ENCODE measurements around the gene OR8B2. TPM values are rescaled to one million over a fixed set of nuclear protein-coding genes. Genes with fewer than 3 reads are reported as not detected.
A peak's percentile ranks its signal among the peaks of the same experiment; 100 is the strongest.
"Not testable (repeated sequence)": the region's sequence is repeated elsewhere in the genome, so short reads cannot be mapped to it uniquely, and the experiment has no call there.

OR8B2 gene
- not detected in 2 replicates for total RNA-seq

- Mint-ChIP-seq H3K36me3 (ENCODE audit: low read depth) (no peaks in the 10 kb centered on the region), H3K4me1 (no peaks in the 10 kb centered on the region), H3K27ac (no peak within 1 kb of the TSS), H3K9me3 (no peaks in the 10 kb centered on the region), H3K4me3 (no peak within 1 kb of the TSS), H3K27me3 (no peaks in the 10 kb centered on the region)
- DNase-seq, result no peak
- intact Hi-C loops (cut with micrococcal nuclease), result no loop called here
These were observed at the start of gene OR8B2 for GRCh38 chr11:124384399-124384798. Gene OR8B2, minus strand, starts transcription at chr11:124384499. Its CDS starts 1,156 bp downstream, at chr11:124383343.

GRCh38 chr11:124429599-124429998 is 45.3 kb upstream of the OR8B2 start:
- Mint-ChIP-seq H3K4me3 (no peak overlapping the region), H3K27me3 (no peaks in the 10 kb centered on the region), H3K36me3 (ENCODE audit: low read depth) (no peaks in the 10 kb centered on the region), H3K27ac (no peak overlapping the region), H3K4me1 (no peaks in the 10 kb centered on the region), H3K9me3 (no peaks in the 10 kb centered on the region)
- no peak for DNase-seq
- intact Hi-C loops (cut with micrococcal nuclease), result no loop called here

GRCh38 chr11:124424384-124424921 is 40.2 kb upstream of the OR8B2 start, which contains the start of gene OR8B4:
Gene OR8B4, minus strand, starts transcription at chr11:124424871. Its CDS starts 0 bp downstream, at chr11:124424871.
- Mint-ChIP-seq H3K27me3 (peaks cover 4% of the 10 kb centered on the region), H3K4me3 (no peak within 1 kb of the TSS), H3K36me3 (ENCODE audit: low read depth) (no peaks in the 10 kb centered on the region), H3K4me1 (no peaks in the 10 kb centered on the region), H3K9me3 (no peaks in the 10 kb centered on the region), H3K27ac (no peak within 1 kb of the TSS)
- no peak for DNase-seq
- intact Hi-C loops (cut with micrococcal nuclease), result no loop called here

GRCh38 chr11:124421043-124421442 is 36.7 kb upstream of the OR8B2 start:
- H3K4me1 Mint-ChIP-seq, result no peaks in the 10 kb centered on the region
- H3K9me3 Mint-ChIP-seq, result no peaks in the 10 kb centered on the region
- peaks cover 4% of the 10 kb centered on the region for H3K27me3 Mint-ChIP-seq
- no peak for DNase-seq
- no peak overlapping the region for H3K27ac Mint-ChIP-seq
- intact Hi-C loops (cut with micrococcal nuclease), result no loop called here
- no peak overlapping the region for H3K4me3 Mint-ChIP-seq
- H3K36me3 Mint-ChIP-seq (ENCODE audit: low read depth), result no peaks in the 10 kb centered on the region

- H3K9me3 Mint-ChIP-seq, result no peaks in the 10 kb centered on the region
- DNase-seq, result peak; percentile 61
- no peaks in the 10 kb centered on the region for H3K4me1 Mint-ChIP-seq
- H3K27me3 Mint-ChIP-seq, result peaks cover 3% of the 10 kb centered on the region
- H3K27ac Mint-ChIP-seq, result no peak overlapping the region
- no peak overlapping the region for H3K4me3 Mint-ChIP-seq
- intact Hi-C loops (cut with micrococcal nuclease), result loop anchor here (1.0 kb wide), 1 partner anchor 171 kb away; no protein-coding TSS in a partner anchor
- H3K36me3 Mint-ChIP-seq (ENCODE audit: low read depth), result no peaks in the 10 kb centered on the region
These were observed 31.1 kb upstream of the OR8B2 start for GRCh38 chr11:124415356-124415923.

GRCh38 chr11:124409906-124410305 is 25.6 kb upstream of the OR8B2 start:
- no peak overlapping the region for H3K27ac Mint-ChIP-seq
- H3K9me3 Mint-ChIP-seq, result no peaks in the 10 kb centered on the region
- intact Hi-C loops (cut with micrococcal nuclease), result no loop called here

GRCh38 chr11:124405581-124405980 is 21.3 kb upstream of the OR8B2 start:
- DNase-seq, result no peak
- intact Hi-C loops (cut with micrococcal nuclease), result no loop called here
- Mint-ChIP-seq H3K4me3 (no peak overlapping the region), H3K27me3 (peaks cover 4% of the 10 kb centered on the region), H3K4me1 (peaks cover 2% of the 10 kb centered on the region), H3K27ac (no peak overlapping the region), H3K36me3 (ENCODE audit: low read depth) (no peaks in the 10 kb centered on the region), H3K9me3 (no peaks in the 10 kb centered on the region)

More at GRCh38 chr11:124409906-124410305, 25.6 kb upstream of the OR8B2 start:
- no peak overlapping the region for H3K4me3 Mint-ChIP-seq
- no peaks in the 10 kb centered on the region for H3K36me3 Mint-ChIP-seq (ENCODE audit: low read depth)
- H3K4me1 Mint-ChIP-seq, result no peaks in the 10 kb centered on the region
- peak; percentile 19 for DNase-seq
- peaks cover 6% of the 10 kb centered on the region for H3K27me3 Mint-ChIP-seq

- H3K27me3 Mint-ChIP-seq; H3K4me1 Mint-ChIP-seq; DNase-seq; H3K36me3 Mint-ChIP-seq (ENCODE audit: low read depth); H3K9me3 Mint-ChIP-seq; H3K4me3 Mint-ChIP-seq; H3K27ac Mint-ChIP-seq: not testable (repeated sequence)
- intact Hi-C loops (cut with micrococcal nuclease), result loop anchor here (2.0 kb wide), 1 partner anchor 184 kb away; no protein-coding TSS in a partner anchor
These were observed 18.9 kb upstream of the OR8B2 start for GRCh38 chr11:124403186-124403585.

- peak; percentile 86 for DNase-seq
- intact Hi-C loops (cut with micrococcal nuclease), result loop anchor here (2.0 kb wide), 1 partner anchor 184 kb away; no protein-coding TSS in a partner anchor
- peaks cover 2% of the 10 kb centered on the region for H3K4me1 Mint-ChIP-seq
- H3K9me3 Mint-ChIP-seq, result no peaks in the 10 kb centered on the region
- H3K4me3 Mint-ChIP-seq, result no peak overlapping the region
- H3K36me3 Mint-ChIP-seq (ENCODE audit: low read depth), result no peaks in the 10 kb centered on the region
- no peak overlapping the region for H3K27ac Mint-ChIP-seq
- no peaks in the 10 kb centered on the region for H3K27me3 Mint-ChIP-seq
These were observed 18.1 kb upstream of the OR8B2 start for GRCh38 chr11:124402326-124402922.

- intact Hi-C loops (cut with micrococcal nuclease), result no loop called here
- no peaks in the 10 kb centered on the region for H3K9me3 Mint-ChIP-seq
- H3K4me3 Mint-ChIP-seq, result no peak within 1 kb of the TSS
- H3K27ac Mint-ChIP-seq, result no peak within 1 kb of the TSS
- peaks cover 2% of the 10 kb centered on the region for H3K4me1 Mint-ChIP-seq
- DNase-seq, result no peak
- no peaks in the 10 kb centered on the region for H3K27me3 Mint-ChIP-seq
- H3K36me3 Mint-ChIP-seq (ENCODE audit: low read depth), result no peaks in the 10 kb centered on the region
These were observed 14.6 kb upstream of the OR8B2 start, which contains the start of gene OR8B3 for GRCh38 chr11:124398924-124399323. Gene OR8B3, minus strand, starts transcription at chr11:124399024. Its CDS starts 1,673 bp downstream, at chr11:124397351.

- DNase-seq; H3K36me3 Mint-ChIP-seq (ENCODE audit: low read depth); H3K27me3 Mint-ChIP-seq; H3K4me3 Mint-ChIP-seq; intact Hi-C loops (cut with micrococcal nuclease); H3K4me1 Mint-ChIP-seq; H3K9me3 Mint-ChIP-seq; H3K27ac Mint-ChIP-seq: not testable (repeated sequence)
These were observed 12.5 kb upstream of the OR8B2 start for GRCh38 chr11:124396847-124397246.

- DNase-seq, result no peak
- no peaks in the 10 kb centered on the region for H3K9me3 Mint-ChIP-seq
- no peak overlapping the region for H3K27ac Mint-ChIP-seq
- intact Hi-C loops (cut with micrococcal nuclease), result no loop called here
- H3K4me3 Mint-ChIP-seq, result no peak overlapping the region
- no peaks in the 10 kb centered on the region for H3K4me1 Mint-ChIP-seq
- no peaks in the 10 kb centered on the region for H3K27me3 Mint-ChIP-seq
- H3K36me3 Mint-ChIP-seq (ENCODE audit: low read depth), result no peaks in the 10 kb centered on the region
These were observed 10.1 kb upstream of the OR8B2 start for GRCh38 chr11:124394408-124394807.

GRCh38 chr11:124382857-124383256 is 1.4 kb downstream of the OR8B2 start:
- intact Hi-C loops (cut with micrococcal nuclease); H3K4me3 Mint-ChIP-seq; H3K9me3 Mint-ChIP-seq; H3K4me1 Mint-ChIP-seq; H3K27ac Mint-ChIP-seq; DNase-seq; H3K36me3 Mint-ChIP-seq (ENCODE audit: low read depth); H3K27me3 Mint-ChIP-seq: not testable (repeated sequence)

- intact Hi-C loops (cut with micrococcal nuclease), result no loop called here
- no peaks in the 10 kb centered on the region for H3K4me1 Mint-ChIP-seq
- H3K4me3 Mint-ChIP-seq, result no peak overlapping the region
- no peak overlapping the region for H3K27ac Mint-ChIP-seq
- no peak for DNase-seq
- H3K9me3 Mint-ChIP-seq, result no peaks in the 10 kb centered on the region
- no peaks in the 10 kb centered on the region for H3K27me3 Mint-ChIP-seq
- no peaks in the 10 kb centered on the region for H3K36me3 Mint-ChIP-seq (ENCODE audit: low read depth)
These were observed 3.7 kb downstream of the OR8B2 start for GRCh38 chr11:124380585-124380984.
